Esophagus squamous epithelium (tissue), 5 donors: ENCODE results near the gene RNF111. TPM values are rescaled to one million over a fixed set of nuclear protein-coding genes. Genes with fewer than 3 reads are reported as not detected.
A peak's percentile ranks its signal among the peaks of the same experiment; 100 is the strongest.

Experiments
- DNase-seq: peaks from one replicate; lab custom pipeline; 2025; lab: John Stamatoyannopoulos, UW
- H3K27ac ChIP-seq, 4 donors: fragments of 200-600 bp; sonication (generic); one replicate each; pipeline ENCODE4 v1.5.1; 2016 to 2019; ENCODE audit warnings: mild to moderate bottlenecking in 1 of 4
- H3K27me3 ChIP-seq, 4 donors: fragments of 200-600 bp; sonication (generic); 1 replicate in 3 of 4; 2 replicates in 1 of 4; pipeline versions ENCODE4 v1.5.1 to v1.6.0; 2017 to 2021; ENCODE audit warnings: antibody characterized with exemption in 1 of 4
- H3K36me3 ChIP-seq, 3 donors: fragments of 200-600 bp; sonication (generic); one replicate each; pipeline ENCODE4 v1.5.1; 2016 to 2019
- H3K4me1 ChIP-seq, 3 donors: fragments of 200-600 bp; sonication (generic); one replicate each; pipeline ENCODE4 v1.5.1; 2017 to 2019
- H3K4me3 ChIP-seq, 4 donors: fragments of 200-600 bp; sonication (generic); 1 replicate in 3 of 4; 2 replicates in 1 of 4; pipeline ENCODE4 v1.5.1; 2016 to 2019; ENCODE audit warnings: mild to moderate bottlenecking in 2 of 4, moderate library complexity in 1 of 4
- H3K9me3 ChIP-seq, 3 donors: fragments of 200-600 bp; sonication (generic); one replicate each; pipeline ENCODE4 v1.5.1; 2016 to 2019
- CTCF ChIP-seq, 6 experiments: fragments of 450-650 bp in 4 of 6; fragments of 200-600 bp in 2 of 6; sonication (generic) in 2 of 6; IDR thresholded peaks; one replicate each; pipeline ENCODE4 v1.5.1; 2016 to 2019; ENCODE audit warnings: antibody characterized with exemption in 6 of 6, mild to moderate bottlenecking in 4 of 6, moderate library complexity in 4 of 6
- POLR2A ChIP-seq, 4 donors: fragments of 450-650 bp; IDR thresholded peaks; one replicate each; pipeline ENCODE4 v1.6.1; 2017; ENCODE audit warnings: antibody characterized with exemption in 4 of 4, mild to moderate bottlenecking in 4 of 4, moderate library complexity in 3 of 4
- WGBS, 2 donors: methylation state at CpG; one replicate each; pipeline ENCODE4 v1.1.5; 2018; 5-methylcytosine and 5-hydroxymethylcytosine counted together
- intact Hi-C: fragments of 100-400 bp; cut with DNase I; formaldehyde crosslinking; loops from one replicate; pipeline ENCODE4 v1.15.0; 2022
- total RNA-seq, 4 donors: library from RNA; depleted of rRNA; stranded (reverse); fragments of >200 nt; gene quantifications; one replicate each; pipeline ENCODE4 v1.1.0, GENCODE V29; 2016
- donor health status: DM: yes; HTN: yes; CAD: no.

The RNF111 gene
- total RNA-seq, 4 donors from 2014 or later: 15.2 to 19.6 (median 16.5) TPM

DNA sequence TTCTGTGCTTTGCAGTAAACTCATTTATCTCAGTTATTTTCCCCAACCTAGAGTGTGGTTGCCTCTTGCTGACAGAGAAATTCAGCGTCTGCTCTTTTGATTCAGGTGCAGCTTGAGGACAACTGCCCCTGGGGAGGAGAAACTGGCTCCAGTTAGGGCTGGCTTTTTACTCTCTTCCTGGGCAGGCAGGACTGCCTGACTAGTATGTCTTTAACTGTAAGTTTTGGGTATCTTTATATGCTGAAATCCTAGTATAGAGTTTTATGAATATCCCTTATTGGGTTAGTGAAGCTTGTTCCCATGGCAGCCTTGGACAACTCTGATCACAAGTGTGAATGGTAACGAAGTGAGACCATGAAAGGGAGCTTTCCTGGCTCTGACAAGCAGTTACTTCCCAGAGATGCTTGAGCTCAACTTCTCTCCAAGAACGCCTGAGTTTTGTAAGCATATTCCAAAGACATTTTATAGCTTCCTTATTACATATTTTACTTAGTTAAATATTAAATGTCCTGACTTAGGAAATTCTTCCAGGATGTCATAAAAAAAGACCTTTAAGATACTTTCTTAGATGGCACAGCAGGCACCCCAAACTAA lies 144.6 kb downstream of the RNF111 start:
- WGBS, 2 donors: 85 to 92% methylated on average over 3 of the region's 3 CpGs
- DNase-seq: no peak
- H3K9me3 ChIP-seq: peaks cover 0 to 6% (median 0%) of the 10 kb centered on the region in 3 donors
- no peak overlapping the region for H3K27ac ChIP-seq
- H3K36me3 ChIP-seq: peaks cover 11 to 64% (median 20%) of the 10 kb centered on the region in 3 donors
- H3K27me3 ChIP-seq: no peaks in the 10 kb centered on the region
- intact Hi-C loops: no loop called here
- TF ChIP-seq POLR2A (IDR thresholded peaks at IDR 0.05) (no peak), CTCF (IDR thresholded peaks at IDR 0.05) (no peak)
- no peak overlapping the region for H3K4me3 ChIP-seq
- H3K4me1 ChIP-seq: no peaks in the 10 kb centered on the region

DNA sequence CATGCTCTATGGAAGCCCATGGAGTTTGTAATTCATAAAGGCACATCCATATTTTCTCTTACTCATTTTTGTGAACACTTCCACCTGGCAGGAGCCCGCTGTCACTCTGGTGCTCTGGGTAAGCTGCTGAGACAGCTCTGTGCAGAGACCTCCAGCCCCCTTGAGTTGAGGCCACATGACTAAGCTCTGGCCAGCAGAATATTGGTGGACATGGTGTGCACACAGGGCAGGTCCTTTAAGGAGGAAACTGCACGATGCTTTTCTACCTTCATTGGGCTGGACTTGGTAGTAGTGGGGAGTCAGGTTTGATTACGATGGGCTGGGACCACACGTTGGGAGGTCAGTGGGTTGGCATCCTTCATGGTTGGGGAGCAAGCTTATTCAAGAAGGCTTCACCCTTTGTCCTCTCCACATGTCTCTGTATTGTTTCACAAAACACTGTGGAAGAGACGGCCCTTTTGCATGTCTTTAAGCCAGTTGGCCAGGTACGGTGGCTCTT lies 146.5 kb downstream of the RNF111 start:
- TF ChIP-seq CTCF (IDR thresholded peaks at IDR 0.05) (no peak), POLR2A (IDR thresholded peaks at IDR 0.05) (no peak)
- intact Hi-C loops: no loop called here
- no peaks in the 10 kb centered on the region for H3K27me3 ChIP-seq
- no peak overlapping the region for H3K27ac ChIP-seq
- peaks cover 0 to 6% (median 0%) of the 10 kb centered on the region in 3 donors for H3K9me3 ChIP-seq
- H3K4me3 ChIP-seq: no peak overlapping the region
- no peaks in the 10 kb centered on the region for H3K4me1 ChIP-seq
- 95 to 96% methylated on average over 5 to 6 of the region's 6 CpGs for WGBS, 2 donors
- H3K36me3 ChIP-seq: peaks cover 15 to 83% (median 22%) of the 10 kb centered on the region in 3 donors
- DNase-seq: no peak

- no peak overlapping the region for H3K27ac ChIP-seq
- H3K27me3 ChIP-seq: no peaks in the 10 kb centered on the region
- intact Hi-C loops: no loop called here
- no peak overlapping the region for H3K4me3 ChIP-seq
- H3K9me3 ChIP-seq: no peaks in the 10 kb centered on the region
- no peak for TF ChIP-seq CTCF (IDR thresholded peaks at IDR 0.05)
- no peak for TF ChIP-seq POLR2A (IDR thresholded peaks at IDR 0.05)
- DNase-seq: no peak
- 56 to 57% methylated on average over 2 of the region's 2 CpGs for WGBS, 2 donors
- peaks cover 0 to 11% (median 6%) of the 10 kb centered on the region in 3 donors for H3K4me1 ChIP-seq
- peaks cover 15 to 78% (median 22%) of the 10 kb centered on the region in 3 donors for H3K36me3 ChIP-seq
These were observed 150.1 kb downstream of the RNF111 start for GRCh38 chr15:59137566-59137965.

- TF ChIP-seq POLR2A (IDR thresholded peaks at IDR 0.05): no peak
- TF ChIP-seq CTCF (IDR thresholded peaks at IDR 0.05): peak; percentile 25 to 61 (median 31)
- Histone ChIP-seq H3K9me3 (no peaks in the 10 kb centered on the region), H3K4me1 (peaks cover 0 to 11% (median 6%) of the 10 kb centered on the region in 3 donors), H3K4me3 (no peak overlapping the region), H3K36me3 (peaks cover 15 to 80% (median 22%) of the 10 kb centered on the region in 3 donors), H3K27ac (no peak overlapping the region), H3K27me3 (no peaks in the 10 kb centered on the region)
- no peak for DNase-seq
- intact Hi-C loops: no loop called here
- WGBS, 2 donors: 74 to 80% methylated on average over 2 to 6 of the region's 7 CpGs
These were observed 150.8 kb downstream of the RNF111 start for GRCh38 chr15:59138243-59138642.

DNA sequence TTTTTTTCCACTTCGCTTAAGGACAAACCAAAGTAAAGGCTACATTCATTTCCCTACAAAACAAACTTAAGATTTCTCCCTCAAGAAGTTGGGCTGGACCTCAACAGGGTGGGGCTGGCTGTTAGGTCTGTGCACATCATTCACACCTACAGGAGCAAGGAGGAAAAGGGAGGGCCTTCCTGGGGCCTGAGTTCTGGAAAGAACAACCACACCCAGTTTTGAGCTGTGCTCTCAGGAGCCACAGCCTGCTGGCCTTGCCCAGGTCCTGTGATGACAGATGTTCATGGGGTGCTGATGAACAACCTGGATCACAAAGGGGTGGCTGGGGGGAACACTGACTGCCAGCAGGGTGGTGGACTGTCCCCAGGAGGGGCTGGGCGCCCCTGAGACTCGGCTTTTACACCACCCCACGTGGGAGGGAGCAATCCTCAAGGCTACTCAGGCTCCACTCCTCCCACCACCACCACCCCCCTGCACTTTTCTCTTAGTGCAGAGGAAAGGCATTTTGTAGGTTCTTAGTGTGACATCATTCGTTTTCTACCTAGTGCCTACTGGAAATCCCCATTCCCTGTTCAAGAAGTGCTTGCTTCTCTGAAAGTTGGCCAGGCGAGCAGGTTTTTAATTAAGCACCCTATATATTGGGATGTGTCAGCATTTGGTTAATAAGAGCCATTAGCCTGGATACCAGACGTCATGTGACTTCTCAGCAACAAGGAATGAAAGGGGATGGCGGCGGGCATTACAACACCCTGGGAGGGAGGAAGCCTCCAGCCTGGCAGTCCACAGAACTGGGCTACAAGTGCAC lies 153.2 kb downstream of the RNF111 start:
- TF ChIP-seq POLR2A (IDR thresholded peaks at IDR 0.05) (no peak), CTCF (IDR thresholded peaks at IDR 0.05) (no peak)
- Histone ChIP-seq H3K4me1 (peaks cover 0 to 11% (median 6%) of the 10 kb centered on the region in 3 donors), H3K27ac (peak overlapping the region in 3 of 4 donors; percentile 25 to 46 (median 26)), H3K36me3 (peaks cover 12 to 79% (median 16%) of the 10 kb centered on the region in 3 donors), H3K27me3 (no peaks in the 10 kb centered on the region), H3K9me3 (no peaks in the 10 kb centered on the region), H3K4me3 (no peak overlapping the region)
- intact Hi-C loops: no loop called here
- no peak for DNase-seq
- 73 to 90% methylated on average over 4 to 9 of the region's 9 CpGs for WGBS, 2 donors
